Upper lobe of left lung (tissue), 4 donors: ENCODE data around the gene SOX12.

ENCODE experiments used
- EP300 ChIP-seq, 4 donors: sonication (generic); formaldehyde crosslinking; IDR thresholded peaks; one replicate each; pipeline ENCODE4 v1.5.1; 2017; ENCODE audit warnings: antibody characterized with exemption in 4 of 4, control low read depth in 2 of 4
- POLR2A ChIP-seq, 4 donors: fragments of 450-650 bp; IDR thresholded peaks; one replicate each; pipeline ENCODE4 v1.5.1; 2016 to 2017; ENCODE audit warnings: antibody characterized with exemption in 4 of 4, mild to moderate bottlenecking in 2 of 4

GRCh38 chr20:289693-290083 is 35.7 kb upstream of the SOX12 start:
- no peak for TF ChIP-seq POLR2A (IDR thresholded peaks at IDR 0.05)
- no peak for TF ChIP-seq EP300 (IDR thresholded peaks at IDR 0.05)
